NCI-H187 treated with DMSO at 0.1 percent for 48 hours (cell line): Measurements from ENCODE around the gene FAM171A1.
"Not testable (repeated sequence)": the region's sequence is repeated elsewhere in the genome, so short reads cannot be mapped to it uniquely, and the experiment has no call there.

Source experiments
- DNase-seq: peaks from one replicate; lab custom pipeline; 2025; lab: John Stamatoyannopoulos, UW

The FAM171A1 gene

DNA sequence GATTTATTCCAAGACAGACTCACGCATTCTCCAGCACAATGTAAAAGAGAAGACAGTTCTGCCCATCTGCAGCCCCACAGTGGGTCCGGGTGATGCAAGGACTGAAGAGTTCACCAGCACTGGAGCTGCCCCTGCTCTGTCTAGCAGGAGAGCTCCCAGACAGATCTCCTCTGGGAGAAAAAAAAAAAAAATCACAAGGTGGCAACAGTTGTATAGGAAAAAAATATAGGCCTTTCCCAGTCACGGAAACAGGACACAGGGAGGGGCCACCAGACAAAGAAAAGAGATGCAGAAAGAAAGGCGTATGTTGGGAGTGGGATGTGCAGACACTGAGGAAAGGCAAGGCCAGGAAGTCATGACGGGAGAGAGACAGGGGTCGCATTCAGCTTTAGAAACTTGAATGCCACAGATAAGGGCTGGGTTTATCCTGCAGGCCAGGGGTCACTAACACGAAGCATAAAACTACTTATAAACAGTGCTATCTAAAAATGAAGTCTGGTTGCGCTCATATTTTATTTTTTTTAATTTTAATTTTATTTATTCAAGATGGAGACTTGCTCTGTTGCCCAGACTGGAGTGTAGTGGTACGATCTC lies 54.1 kb downstream of the FAM171A1 start:
- DNase-seq, result no peak

GRCh38 chr10:15316145-15316544 lies 54.9 kb downstream of the FAM171A1 start:
- no peak for DNase-seq

- no peak for DNase-seq
Observed at GRCh38 chr10:15315286-15315685, 55.8 kb downstream of the FAM171A1 start.

DNA sequence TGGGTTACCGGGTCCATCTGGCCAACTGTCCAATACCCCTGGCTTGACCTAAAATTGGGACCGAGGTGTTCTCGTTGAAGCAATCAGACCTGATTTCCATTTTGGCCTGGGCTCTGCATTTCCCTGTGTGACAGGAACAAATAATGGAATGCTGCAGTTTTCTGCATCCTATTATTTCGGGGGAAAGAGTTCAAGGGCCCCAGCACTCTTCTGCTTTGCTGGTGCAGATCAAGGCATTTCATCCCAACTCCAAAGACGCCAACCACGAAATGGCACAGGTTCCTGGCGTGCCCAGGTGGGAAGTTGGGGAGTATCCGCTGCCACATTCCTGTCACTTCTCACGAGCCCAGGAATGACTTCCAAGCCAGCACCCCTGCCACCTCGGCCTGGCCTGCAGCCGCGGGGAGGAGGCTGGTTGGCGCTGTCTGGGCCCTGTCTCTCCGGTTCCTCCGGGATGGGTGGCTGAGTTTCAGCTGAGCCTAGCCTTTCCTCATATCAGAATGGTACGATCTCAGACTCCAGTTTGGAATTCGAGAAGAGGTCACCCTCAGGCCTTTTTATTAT lies 56.5 kb downstream of the FAM171A1 start:
- no peak for DNase-seq

DNA sequence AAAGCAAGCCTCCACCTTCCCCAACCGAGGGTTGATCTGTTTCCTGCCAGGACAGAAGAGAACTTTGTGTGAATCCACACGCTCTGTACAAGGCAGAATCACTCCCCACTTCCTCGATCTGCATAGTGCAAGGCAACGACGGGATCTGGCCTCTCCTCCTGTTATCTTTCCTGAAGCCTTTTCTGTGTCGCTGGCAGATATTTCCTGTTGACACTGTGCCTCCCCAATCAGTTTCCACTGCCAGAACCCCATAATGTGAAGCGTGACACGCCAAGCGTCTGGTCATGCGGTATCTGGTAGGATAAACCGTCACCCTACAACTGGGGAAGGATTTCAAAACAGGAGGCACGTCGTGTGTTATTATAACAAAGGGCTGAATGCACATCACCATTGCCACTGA lies 57.2 kb downstream of the FAM171A1 start:
- DNase-seq, result no peak

DNA sequence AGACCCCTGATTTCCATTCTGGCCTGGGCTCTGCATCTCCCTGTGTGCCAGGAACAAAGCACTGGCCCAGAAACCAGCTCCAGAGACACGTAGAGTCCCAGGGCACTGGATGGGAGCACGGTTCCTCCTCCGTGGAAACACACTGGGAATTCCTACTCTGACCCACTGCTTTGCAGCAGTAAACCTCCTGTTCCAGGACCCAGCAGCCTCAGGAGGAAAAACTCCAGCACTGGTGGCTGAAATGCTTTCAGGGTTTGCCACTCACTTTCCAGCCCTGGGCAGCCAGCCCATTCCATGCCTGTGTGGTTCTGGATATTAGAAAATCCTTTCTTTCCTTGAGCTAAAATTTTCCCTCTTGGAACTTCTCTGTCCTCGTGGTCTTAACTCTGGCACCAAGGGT lies 58.0 kb downstream of the FAM171A1 start:
- DNase-seq, result no peak

DNA sequence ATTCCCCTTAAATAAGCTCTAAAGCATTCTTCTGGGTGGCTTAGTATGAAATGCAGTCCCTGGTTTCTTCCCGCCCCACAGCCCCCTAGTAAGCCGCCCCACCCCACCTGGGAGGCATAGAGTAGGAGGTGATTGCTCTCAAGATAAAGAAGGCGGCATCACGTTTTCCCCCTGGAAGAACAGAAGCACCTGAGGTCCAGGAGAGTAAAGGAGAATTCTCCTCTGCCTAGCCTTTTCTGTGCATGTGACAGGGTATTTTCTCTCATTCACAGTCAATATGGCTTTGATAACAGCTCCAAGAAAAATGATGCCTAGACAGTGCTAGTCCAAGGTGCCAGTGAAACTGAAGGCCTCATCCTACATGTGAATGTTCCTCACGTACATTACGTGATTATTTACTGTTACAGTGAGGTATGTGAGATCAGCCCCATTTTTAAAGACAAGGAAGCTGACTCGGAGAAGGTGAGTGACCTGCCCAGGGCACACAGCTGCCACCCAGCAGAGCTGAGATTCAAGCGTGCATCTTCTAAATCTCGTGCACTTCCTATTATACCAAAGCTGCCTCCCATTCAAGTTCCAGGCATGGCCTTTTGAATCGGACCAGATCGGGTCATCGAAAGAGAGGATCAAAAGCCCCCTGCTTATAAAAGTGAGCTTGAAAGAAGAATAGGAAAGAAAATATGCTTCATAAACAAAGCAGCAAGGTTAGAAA lies 59.4 kb downstream of the FAM171A1 start:
- DNase-seq, result no peak

DNA sequence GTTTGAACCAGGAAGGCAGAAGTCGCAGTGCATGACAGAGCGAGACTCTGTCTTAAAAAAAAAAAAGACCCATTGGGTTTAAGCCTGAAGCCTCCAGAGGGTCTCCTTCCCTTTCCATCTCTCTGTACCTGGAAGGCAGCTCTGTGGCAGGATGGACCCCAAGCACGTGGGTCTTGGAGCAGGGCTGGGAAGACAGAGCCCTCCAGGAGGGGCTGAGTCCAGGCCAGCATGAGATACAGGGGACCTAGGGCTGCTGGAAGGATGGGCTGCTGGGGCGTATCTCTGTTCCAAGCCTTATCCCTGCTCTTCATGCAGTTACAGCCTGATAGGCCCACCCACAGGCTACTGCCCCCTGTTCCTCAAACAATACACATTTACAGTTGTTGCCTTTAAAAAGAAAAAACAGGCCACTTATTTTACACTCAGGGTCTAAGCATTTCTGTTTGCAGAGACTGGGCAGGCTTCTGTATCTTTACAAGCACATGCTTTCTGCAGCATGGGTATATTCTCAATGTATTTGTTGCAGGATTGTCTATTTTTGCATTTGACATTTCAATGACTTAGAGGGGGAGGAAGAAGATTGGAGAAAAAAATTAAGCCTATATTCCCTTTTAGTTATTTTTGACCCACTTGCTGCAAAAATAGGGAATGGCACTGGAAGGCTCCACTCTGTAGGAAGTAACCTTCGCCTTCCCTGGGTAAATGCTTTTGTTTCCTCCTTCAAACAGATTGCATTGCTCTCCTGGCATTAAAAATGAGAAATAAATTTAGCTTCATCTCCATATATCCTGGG lies 60.1 kb downstream of the FAM171A1 start:
- DNase-seq, result no peak

GRCh38 chr10:15309221-15309620 lies 61.9 kb downstream of the FAM171A1 start:
- DNase-seq, result no peak

DNA sequence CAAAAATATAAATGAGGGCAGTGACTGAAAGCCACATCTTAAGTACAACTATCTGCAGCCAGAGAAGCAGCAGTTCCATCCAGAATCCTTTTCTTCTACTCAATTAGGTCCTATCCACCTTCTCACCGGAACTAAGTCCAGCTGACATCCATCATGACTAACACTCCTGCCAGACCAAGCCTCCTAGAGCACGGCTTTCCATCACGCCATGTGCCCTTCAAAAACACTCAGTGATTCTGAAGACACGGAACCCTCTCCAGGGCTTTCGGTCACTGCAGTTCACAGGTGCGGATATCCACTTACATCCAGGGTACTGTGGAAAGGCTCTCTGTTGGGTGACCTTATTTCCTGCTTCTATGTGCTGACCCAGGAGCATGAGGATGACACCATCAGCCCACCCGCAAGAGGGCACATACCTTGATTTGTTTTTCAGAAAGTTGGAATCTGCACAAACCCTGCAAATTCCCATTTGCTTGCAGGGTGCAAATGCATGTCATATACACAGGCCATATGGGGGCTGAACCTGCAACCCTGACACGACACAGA lies 64.3 kb downstream of the FAM171A1 start:
- DNase-seq, result no peak

GRCh38 chr10:15305634-15306033 lies 65.5 kb downstream of the FAM171A1 start:
- no peak for DNase-seq

- DNase-seq, result no peak
Observed at GRCh38 chr10:15305161-15305560, 65.9 kb downstream of the FAM171A1 start.

GRCh38 chr10:15302188-15302956 lies 68.7 kb downstream of the FAM171A1 start:
- DNase-seq, result not testable (repeated sequence)

DNA sequence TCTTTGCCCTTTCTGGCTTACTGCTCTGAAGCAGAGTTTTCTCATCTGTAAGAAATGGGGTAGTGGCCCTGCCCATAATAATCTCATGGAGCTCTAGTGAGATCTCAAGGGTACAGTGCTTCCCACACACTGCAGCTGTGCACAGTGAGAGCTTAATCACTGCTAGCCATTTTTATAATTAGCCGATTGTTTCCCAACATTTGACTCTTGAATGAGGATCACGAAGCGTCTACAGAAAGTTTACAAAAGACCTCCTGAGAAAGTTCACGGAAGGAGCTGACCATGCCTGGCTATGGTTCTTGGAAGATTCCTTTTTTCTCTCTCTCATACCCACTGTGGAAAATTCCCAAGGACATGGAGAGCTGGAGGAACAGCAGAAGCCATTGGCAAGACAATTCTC lies 70.4 kb downstream of the FAM171A1 start:
- DNase-seq, result no peak

DNA sequence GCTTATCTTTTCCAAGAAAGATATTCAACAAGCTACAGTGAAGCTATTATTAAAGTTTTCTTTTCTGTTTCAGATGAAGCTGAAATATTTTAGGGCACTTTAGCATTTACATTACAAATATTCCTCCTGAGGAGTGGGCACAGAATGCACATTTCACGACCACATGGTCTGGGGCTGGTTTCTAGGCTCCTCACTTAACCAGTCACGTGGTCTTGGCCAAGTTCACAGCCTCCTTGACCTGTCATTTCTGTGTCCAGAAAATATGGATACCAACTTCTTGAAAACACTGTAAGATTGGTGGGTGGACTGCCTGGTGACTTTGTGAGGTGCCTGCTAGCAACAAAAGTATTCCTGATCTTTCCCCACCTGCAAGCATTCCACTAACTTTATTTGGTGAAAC lies 70.9 kb downstream of the FAM171A1 start:
- no peak for DNase-seq

GRCh38 chr10:15296701-15297100 lies 74.4 kb downstream of the FAM171A1 start:
- DNase-seq, result no peak

GRCh38 chr10:15295537-15296325 lies 75.4 kb downstream of the FAM171A1 start:
- no peak for DNase-seq

DNA sequence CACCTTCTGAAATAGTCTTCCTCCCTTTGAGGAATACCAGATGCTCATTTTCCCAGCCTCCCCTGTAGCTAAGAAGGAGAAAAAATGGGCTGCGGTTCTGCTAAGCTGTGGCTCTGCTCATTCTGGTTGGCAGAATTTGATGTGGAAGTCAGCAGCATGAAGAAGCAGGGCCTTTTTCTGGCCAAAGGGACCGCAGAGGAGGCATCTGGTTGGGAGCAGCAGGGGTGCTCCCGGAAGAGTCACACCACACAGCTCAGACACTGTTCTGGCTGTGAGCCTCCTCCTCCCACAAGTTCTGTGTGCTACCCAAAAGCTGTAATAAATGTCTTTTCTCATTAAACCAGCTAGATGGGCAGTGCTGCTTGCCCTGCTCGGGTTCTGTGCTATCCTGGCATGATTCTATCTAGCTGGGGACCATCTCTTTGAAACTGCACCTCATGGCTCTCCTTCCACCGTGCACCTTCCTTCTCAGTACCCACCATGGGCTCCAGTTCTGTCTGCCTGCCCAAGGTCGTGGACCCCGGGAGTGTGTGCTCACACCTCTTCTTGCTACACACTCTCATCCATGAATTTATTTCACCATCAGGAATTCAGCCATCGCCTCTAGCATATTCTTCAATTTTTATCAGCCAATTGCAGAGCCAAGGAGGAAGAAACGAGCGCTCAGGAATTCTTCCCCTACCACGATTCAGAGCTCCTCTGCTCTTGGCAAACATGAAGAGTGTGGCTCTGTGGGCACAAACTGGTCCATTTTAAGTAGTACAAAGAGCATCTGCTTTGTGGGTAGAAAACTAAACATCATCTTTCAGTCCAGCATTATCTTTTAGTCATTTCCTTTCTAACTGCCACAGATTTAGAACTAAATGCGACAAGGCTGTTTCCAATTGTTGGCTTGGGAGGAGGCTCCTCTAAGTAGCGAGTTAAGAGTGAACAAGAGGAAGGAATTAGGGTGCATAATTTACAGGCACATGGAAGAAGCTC lies 76.9 kb downstream of the FAM171A1 start:
- DNase-seq, result no peak

DNA sequence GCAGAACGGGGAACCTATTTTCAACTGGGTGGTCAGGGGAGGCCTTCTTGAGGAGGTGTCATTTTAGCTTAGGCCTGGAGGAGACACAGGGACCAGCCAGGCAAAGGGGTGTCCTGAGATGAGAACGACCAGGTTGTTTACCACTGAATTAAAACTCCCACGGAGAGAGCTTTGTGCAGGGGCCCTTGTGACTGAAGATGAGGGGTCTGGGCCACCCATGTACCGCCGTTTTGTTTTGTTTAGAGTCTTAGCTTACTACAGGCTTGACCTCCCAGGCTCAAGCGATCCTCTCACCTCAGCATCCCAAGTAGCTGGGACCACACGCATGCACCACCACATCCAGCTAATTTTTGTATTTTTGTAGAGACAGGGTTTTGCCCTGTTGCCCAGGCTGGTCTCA lies 80.4 kb downstream of the FAM171A1 start:
- no peak for DNase-seq

DNA sequence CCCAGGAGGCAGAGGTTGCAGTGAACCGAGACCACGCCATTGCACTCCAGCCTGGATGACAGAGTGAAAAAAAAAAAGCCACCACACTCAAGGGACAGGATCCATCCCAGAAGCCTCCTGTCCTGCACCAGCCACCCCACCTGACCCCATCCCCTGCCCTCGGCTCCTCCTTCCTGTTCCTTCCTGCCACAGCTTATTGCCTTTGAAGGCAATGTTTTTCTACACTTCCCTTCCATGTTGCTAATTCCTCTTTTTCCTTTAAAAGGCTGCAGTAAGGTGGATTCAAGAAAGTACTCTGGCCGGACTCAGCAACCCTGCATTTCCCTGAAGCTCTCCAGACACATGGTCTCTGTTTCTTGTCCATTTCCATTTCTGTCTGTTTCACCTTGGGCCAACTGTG lies 80.9 kb downstream of the FAM171A1 start:
- DNase-seq, result no peak
